ENCODE data around the gene RPL10A. TPM values are rescaled to one million over a fixed set of nuclear protein-coding genes. Genes with fewer than 3 reads are reported as not detected.

RPL10A gene
- total and polyA plus RNA-seq, 2 of the 8 experiments (the other 6 are each of a cell fraction or from before 2014, with no cell fraction given): 1,893 to 2,948 TPM

GRCh38 chr6:35477551-35478179, 9.5 kb downstream of the RPL10A start:
- TF ChIP-seq SIRT6 (IDR thresholded peaks at IDR 0.05; ENCODE audit: low read length) (no peak), SP2 (IDR thresholded peaks at IDR 0.05; ENCODE audit: low read length) (no peak), KDM4A (IDR thresholded peaks at IDR 0.05; ENCODE audit: low read depth, low read length, severe bottlenecking) (no peak)
- H4K8ac ChIP-seq (ENCODE audit: extremely low read depth, insufficient read depth, low read length): no peak overlapping the region
- no peak overlapping the region for H2BK120ac ChIP-seq (replicated peaks; ENCODE audit: low read depth, low read length)
- no peaks in the 10 kb centered on the region; a peak in 3 of 7 replicates for H3K4me1 ChIP-seq (replicated peaks in 1 of 4; ENCODE audit: control insufficient read depth in 3 of 4, insufficient read depth in 4 of 4, low read length in 3 of 4)
- H3K79me2 ChIP-seq (ENCODE audit: control insufficient read depth in 1 of 2, insufficient read depth in 2 of 2, low read length in 2 of 2): no peaks in the 10 kb centered on the region
- ChIA-PET CTCF (ENCODE audit: partially characterized antibody) (interaction anchor here (0.6 to 2.5 kb wide), 7 partner anchors 11 to 207 kb away, joined by 3 to 6 read pairs (median 3); no protein-coding TSS in a partner anchor), POLR2A (ENCODE audit: partially characterized antibody) (interaction anchor here (1.2 to 37.6 kb wide), 4 partner anchors 0 to 183 kb away, joined by 3 to 1319 read pairs (median 758); partner anchors contain the start of genes FANCE, RPL10A and TEAD3)
- no peak overlapping the region for H4K5ac ChIP-seq (ENCODE audit: insufficient read length, low read depth, low read length)
- no peak overlapping the region for H3K14ac ChIP-seq (ENCODE audit: insufficient read length)
- H4K91ac ChIP-seq (replicated peaks; ENCODE audit: insufficient read length, low read length): no peak overlapping the region
- H3K23me2 ChIP-seq (ENCODE audit: low read depth, low read length): no peaks in the 10 kb centered on the region
- no peaks in the 10 kb centered on the region; the same call in 1 of the 2 replicates for H3K79me1 ChIP-seq (ENCODE audit: low read depth, low read length)
- no peak overlapping the region for H3K23ac ChIP-seq (ENCODE audit: insufficient read length)
- H2BK15ac ChIP-seq (ENCODE audit: low read length): no peak overlapping the region
- H3K27me3 ChIP-seq (replicated peaks in 1 of 4; ENCODE audit: control insufficient read depth in 3 of 4, extremely low read depth in 1 of 4, insufficient read depth in 3 of 4, low read length in 3 of 4): no peaks in the 10 kb centered on the region; a peak in 1 of 7 replicates
- DNase-seq (ENCODE audit: low read depth in 1 of 2, low spot score in 2 of 2): no peak
- H2BK5ac ChIP-seq (ENCODE audit: low read depth, low read length): no peak overlapping the region
- H3K27ac ChIP-seq (ENCODE audit: low read depth, low read length): no peak overlapping the region
- no peak for FAIRE-seq
- H2AFZ ChIP-seq (ENCODE audit: low read length): no peak overlapping the region
- H3K4ac ChIP-seq (replicated peaks; ENCODE audit: insufficient read length, low read depth, low read length): no peak overlapping the region
- peaks cover 0 to 28% (median 3%) of the 10 kb centered on the region in 4 experiments; a peak in 2 of 8 replicates for H3K36me3 ChIP-seq (ENCODE audit: control insufficient read depth in 2 of 4, insufficient read depth in 4 of 4, low read length in 3 of 4)
- no peaks in the 10 kb centered on the region for H3K9me3 ChIP-seq (ENCODE audit: insufficient read depth in 2 of 2, low read depth in 1 of 2, low read length in 1 of 2)
- 83% methylated on average over 4 of the region's 5 CpGs; no CpG with 5 or more reads in 1 of the 2 experiments for WGBS, 2 experiments (ENCODE audit: extremely low coverage in 1 of 2, insufficient coverage in 1 of 2, insufficient read length in 1 of 2, insufficient replicate concordance in 2 of 2, low coverage in 1 of 2, low lambda C conversion rate in 2 of 2, missing lambda C conversion rate in 1 of 2)
- H3K4me2 ChIP-seq (ENCODE audit: insufficient read depth in 1 of 2, low read depth in 2 of 2, low read length in 2 of 2): no peak overlapping the region
- no peak overlapping the region for H2BK12ac ChIP-seq (ENCODE audit: low read depth, low read length)
- no peak overlapping the region for H3K18ac ChIP-seq (ENCODE audit: extremely low read depth, low read length)
- H3K9ac ChIP-seq (replicated peaks in 1 of 4; ENCODE audit: extremely low read depth in 1 of 4, low read depth in 3 of 4, low read length in 3 of 4): no peak overlapping the region
- no peak overlapping the region for H2BK20ac ChIP-seq (ENCODE audit: low read length)
- peaks cover 9 to 10% of the 10 kb centered on the region in 2 experiments for H4K20me1 ChIP-seq (replicated peaks in 1 of 2; ENCODE audit: control insufficient read depth in 1 of 2, insufficient read depth in 2 of 2, low read length in 2 of 2)
- no peak overlapping the region for H2AK5ac ChIP-seq (ENCODE audit: low read depth, low read length)
- no peak overlapping the region for H3K56ac ChIP-seq (replicated peaks; ENCODE audit: insufficient read length, low read depth, low read length)
- H3K4me3 ChIP-seq (ENCODE audit: extremely low read depth in 1 of 4, insufficient read depth in 2 of 4, low read depth in 3 of 4, low read length in 4 of 4): no peak overlapping the region

Data from H1 (cell line).